GM18909 (cell line): ENCODE measurements around the gene ENTR1.

Source experiments
- ATAC-seq: cut with Tn5 transposase; IDR thresholded peaks from one replicate; pipeline ENCODE4 v1.9.1; 2021; ENCODE audit warnings: mild to moderate bottlenecking; ENCODE audit not compliant: unreplicated experiment, poor library complexity

ENTR1 gene, protein sequence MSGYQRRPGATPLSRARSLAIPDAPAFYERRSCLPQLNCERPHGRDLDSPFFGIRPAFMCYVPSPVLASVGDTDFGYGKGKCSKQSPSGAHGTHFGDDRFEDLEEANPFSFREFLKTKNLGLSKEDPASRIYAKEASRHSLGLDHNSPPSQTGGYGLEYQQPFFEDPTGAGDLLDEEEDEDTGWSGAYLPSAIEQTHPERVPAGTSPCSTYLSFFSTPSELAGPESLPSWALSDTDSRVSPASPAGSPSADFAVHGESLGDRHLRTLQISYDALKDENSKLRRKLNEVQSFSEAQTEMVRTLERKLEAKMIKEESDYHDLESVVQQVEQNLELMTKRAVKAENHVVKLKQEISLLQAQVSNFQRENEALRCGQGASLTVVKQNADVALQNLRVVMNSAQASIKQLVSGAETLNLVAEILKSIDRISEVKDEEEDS

GRCh38 chr9:136410500-136411287 is at the start of gene ENTR1, which contains the start of gene PMPCA:
ENTR1 (minus strand) TSS chr9:136410614; CDS start chr9:136410397, 217 bp downstream.
PMPCA (plus strand) TSS chr9:136410658; CDS start chr9:136410669, 11 bp downstream.
- ATAC-seq = peak; percentile 79

- no peak for ATAC-seq
Measured at GRCh38 chr9:136459425-136459824, 49.0 kb upstream of the ENTR1 start.

DNA sequence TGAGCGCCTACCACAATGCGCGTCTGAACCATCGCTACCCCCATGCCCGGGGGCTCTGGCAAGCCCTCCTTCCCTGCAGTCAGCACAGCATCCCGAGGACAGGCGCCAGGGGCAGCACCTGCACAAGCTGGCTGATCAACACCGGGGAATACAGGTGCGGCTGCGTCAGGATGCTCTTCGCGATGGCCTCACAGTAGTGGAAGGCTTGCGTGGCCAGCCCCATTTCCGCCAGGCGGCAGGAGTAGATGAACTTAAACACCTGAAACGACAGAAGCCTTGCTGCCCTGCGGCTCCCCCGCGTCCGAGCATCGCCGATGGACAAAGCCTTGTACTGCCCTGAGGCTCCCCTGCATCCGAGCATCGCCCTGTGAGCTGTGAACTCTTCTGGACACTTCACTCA is 46.9 kb upstream of the ENTR1 start:
- no peak for ATAC-seq

DNA sequence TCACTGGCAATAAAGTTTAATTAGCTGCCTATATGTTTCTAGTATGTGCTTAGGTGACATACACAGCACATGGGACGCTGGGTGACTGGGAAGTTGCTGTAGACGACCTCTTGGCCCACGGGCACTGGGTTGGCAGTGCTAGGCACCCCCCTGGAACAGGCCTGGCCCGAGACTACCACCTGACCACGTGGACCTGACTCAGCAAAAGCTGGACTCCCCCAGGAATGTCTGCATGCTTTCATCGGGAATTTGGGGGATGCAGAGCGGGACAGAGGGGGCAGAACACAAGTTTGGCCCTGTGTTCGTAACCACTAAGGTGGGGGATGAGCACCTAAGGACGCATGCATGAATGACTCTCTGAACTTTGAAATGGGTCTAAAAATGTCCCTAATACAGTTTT is 45.8 kb upstream of the ENTR1 start:
- no peak for ATAC-seq

DNA sequence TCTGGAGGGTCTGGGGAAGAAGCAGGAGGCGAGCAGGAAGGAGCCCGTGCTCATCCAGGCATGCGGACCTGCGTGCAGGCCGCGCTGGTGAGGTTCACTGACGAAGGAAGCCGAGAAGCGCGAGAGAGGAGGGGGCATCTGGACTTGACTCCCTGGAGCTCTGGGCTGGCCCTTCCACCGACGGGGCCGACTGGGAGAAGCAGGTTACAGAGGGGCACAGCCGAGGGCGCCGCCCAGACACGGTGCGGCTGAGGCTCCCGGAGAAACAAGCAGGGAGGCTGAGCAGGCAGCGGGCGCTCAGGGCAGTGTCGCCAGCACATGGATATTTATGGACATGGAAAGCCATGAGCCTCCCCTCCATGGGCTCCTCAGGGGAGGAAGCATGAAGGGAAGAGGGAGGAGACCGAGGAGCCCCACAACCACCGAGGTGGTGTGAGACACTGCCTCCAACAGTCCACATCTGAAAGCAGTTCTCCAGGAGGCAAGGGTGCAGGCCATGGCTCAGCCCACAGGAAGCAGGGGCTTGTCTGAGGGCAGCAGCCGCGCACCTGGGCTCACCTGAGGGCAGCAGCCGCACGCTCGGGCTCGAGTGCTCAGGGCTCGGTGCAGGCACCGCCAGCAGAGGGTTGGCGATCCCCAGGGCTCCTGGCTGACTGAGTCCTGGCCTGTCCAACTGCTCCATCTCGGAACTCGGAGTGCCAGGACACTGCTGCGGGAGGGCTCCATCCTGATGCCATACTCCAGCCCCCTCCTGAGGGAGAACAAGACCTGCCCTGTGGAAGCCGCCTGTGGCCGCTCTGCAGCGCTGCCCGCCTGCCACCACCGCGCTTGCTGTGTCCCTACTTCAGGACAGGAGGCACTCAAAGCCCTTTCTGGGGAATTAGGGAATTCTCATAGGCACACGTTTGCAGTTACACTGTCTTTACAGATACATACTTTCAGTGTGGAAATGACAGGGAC is 44.9 kb upstream of the ENTR1 start:
- no peak for ATAC-seq

DNA sequence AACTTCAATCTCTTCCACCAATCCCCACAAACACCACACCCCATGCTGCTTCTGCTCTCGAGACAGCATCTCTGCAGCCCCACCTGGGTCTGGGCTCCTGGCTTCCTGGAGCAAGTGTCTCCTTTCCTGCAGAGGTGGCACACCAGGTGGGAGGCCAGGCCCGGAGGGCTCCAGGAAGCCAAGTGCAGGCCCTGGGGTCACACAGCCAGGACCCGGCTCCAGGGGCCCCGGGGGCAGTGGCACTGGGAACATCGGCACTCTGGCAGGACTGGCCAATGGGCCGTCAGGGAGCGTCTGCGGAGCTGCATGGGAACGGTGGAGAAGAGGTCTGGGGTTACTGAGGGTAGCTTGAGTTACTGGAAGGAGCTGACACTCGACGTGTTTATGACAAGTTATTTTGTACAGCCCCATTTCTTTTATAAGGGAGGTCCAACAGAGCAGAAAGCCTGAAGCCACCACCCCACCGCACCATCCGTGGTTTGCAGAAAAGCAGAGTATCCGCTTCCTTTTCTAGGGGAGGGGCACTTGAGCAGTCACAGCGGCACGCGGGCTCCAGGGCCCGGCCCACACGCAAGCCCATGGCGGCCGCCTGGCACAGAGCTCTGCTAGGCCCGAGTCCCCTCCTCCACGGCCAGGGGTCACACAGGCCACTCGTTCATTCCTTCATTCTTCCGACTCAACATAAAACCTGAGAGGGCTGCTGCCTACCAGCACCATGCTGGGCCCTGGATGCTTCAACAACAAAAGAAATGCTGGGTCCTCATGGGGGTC is 43.8 kb upstream of the ENTR1 start:
- ATAC-seq = no peak

DNA sequence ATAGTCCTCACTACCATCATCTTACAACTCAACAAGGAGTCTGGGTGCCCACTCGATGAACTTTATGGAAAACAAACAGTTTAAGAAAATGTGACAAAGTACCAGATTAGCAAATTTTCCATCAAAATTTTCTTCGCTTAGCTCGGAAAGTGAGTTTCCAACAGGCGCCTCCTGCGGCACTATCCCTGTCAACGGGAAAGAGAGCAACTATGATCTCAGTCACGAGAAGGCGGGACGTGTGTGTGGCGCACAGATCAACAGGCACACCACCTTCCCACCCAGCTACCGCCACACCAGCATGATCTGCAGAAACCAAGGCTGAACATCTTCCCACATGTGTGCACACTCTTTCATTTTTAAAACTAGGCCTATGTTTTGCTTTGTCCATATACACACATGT is 42.9 kb upstream of the ENTR1 start:
- ATAC-seq = no peak

DNA sequence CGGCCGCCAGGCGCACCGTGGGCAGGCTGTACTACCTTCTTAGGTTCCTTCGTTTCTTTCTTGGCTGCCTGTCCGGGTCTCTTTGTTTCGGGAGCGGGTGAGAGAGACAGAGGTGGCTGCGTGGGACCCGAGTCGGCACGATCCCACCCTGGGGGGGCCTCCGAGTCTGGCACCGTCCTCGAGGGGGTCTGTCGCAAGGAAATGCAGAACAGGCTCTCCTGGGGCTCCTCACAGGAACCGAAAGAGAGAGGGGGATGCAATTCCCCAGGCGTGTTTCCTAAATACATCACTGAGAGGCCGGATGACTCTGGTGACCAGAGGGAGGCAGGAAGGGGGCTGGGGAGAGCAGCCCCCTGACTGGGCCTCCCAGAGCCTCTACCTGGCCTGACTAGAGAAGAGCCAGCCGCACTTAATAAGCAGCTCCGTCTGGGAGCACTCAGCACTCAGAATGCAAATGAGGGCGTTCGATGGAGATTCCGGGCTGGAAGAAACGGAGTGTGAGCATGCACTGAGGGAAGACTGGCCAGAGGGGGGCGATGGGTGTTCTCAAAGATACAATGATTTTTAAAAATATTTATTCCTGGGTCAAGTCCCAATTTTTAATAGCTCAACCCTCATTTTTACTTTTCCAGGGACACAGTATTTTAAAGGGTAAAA is 40.9 kb upstream of the ENTR1 start:
- ATAC-seq = no peak

GRCh38 chr9:136448655-136449054 is 38.2 kb upstream of the ENTR1 start:
- no peak for ATAC-seq

DNA sequence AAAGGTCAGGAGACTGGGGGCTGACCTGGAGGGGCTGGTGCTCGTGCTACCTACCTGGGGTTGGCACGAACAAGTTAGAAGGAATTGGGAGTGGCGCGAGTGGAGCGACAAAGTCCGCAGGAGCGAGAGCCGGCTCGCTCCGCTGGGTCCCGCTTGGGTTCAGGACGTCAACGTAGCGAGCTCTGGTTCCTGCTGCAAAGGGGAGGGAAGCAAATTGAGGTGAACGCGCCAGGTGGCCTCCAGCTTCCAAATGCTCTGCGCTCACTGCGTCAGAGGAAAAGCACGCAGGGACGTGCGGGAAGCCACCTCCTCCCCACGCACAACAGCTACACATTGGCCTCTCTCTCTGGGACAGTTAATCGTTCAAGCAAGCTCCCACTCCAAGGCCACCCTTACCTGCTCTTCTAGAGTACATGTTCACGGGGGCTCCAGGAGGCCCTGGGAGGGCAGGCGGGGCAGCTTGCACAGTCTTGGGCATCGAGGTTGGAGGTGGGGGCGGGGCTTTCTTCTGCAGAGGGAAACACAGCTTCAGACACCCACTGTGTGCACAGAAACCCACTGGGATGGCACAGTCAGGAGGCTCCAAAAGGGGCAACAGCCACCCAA is 36.9 kb upstream of the ENTR1 start:
- ATAC-seq = no peak

- ATAC-seq = no peak
Measured at GRCh38 chr9:136445799-136446198, 35.4 kb upstream of the ENTR1 start.

- no peak for ATAC-seq
Measured at GRCh38 chr9:136444102-136444501, 33.7 kb upstream of the ENTR1 start.

DNA sequence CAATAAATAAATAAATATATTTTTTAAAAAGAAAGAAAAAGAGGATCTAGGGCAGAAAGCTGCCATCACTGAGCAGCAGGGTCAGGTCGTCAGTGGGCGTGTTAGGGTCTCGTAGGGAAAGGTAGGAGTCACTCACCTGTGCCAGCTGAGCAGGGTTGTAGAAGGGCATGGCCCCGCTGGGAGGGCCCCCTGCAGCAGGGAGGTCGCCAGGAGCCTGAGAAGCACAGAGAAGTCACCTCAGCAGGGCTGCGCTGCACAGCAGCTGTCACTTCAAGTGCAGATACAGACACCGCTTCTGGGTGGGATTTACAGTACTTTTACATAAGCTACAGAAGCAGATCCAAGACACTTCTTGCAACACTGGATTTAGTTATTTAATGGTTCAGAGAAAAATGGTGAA is 33.3 kb upstream of the ENTR1 start:
- ATAC-seq = no peak

DNA sequence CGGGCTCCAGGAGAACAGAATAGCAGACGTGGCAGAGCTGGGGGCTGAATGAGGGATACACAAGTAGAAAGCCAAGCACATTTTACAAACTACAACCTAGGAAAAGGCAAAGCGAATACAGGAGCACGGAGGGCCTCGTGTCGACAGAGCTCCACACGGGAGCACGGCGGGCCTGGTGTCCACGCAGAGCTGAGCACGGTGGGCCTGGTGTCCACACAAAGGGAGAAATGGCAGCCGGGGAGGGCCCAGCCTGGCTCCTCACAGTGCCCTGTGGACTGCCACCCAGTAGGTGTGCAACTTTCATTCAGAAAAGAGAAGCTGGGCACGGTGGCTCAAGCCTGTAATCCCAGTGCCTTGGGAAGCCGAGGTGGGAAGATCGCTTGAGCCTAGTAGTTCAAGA is 32.7 kb upstream of the ENTR1 start:
- ATAC-seq = no peak

- ATAC-seq = no peak
Measured at GRCh38 chr9:136442265-136442664, 31.9 kb upstream of the ENTR1 start.

- ATAC-seq = no peak
Measured at GRCh38 chr9:136441681-136442245, 31.3 kb upstream of the ENTR1 start.

GRCh38 chr9:136441191-136441680 is 30.8 kb upstream of the ENTR1 start:
- ATAC-seq = no peak
